ENCODE results near the gene JUP.
"Not testable (repeated sequence)": the region's sequence is repeated elsewhere in the genome, so short reads cannot be mapped to it uniquely, and the experiment has no call there.

The JUP gene

GRCh38 chr17:41786227-41787020, at the start of gene JUP:
TSS of gene JUP (minus strand) at chr17:41786711. CDS start at chr17:41771854, 14,857 bp downstream.
- DNase-seq: peak; percentile 84

GRCh38 chr17:41835800-41836549, 49.5 kb upstream of the JUP start, which contains the start of gene NT5C3B:
TSS of gene NT5C3B (minus strand) at chr17:41836232. CDS start at chr17:41836193, 39 bp downstream.
- DNase-seq: peak; percentile 35

DNA sequence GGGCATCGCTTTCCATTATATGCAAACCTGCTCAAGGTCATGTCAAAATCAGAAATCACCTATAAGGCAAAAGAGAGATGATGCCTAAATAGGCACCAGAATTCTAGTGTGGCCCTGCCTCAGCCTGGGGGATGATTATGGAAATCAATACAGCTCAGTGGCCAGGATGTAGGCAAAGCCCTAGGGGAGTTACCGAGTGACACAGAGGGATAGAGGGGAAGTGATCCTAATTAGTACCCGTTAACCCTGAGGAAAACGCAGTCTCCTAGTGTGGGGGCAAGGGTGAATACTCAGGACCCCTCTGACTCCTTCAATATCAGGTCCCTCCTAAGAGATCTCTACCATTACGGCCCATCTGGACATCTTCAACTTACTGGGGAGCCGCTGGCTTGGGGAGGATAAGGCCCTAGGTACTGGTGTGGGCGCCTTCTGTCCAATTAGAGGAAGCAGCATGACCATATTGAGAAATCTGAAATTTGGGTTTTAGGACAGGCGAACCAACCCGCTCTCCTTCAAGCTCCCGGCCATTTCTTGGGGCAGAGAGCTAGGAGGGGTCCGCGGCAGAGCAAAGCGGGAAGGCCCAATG, 48.8 kb upstream of the JUP start:
- DNase-seq: no peak

DNA sequence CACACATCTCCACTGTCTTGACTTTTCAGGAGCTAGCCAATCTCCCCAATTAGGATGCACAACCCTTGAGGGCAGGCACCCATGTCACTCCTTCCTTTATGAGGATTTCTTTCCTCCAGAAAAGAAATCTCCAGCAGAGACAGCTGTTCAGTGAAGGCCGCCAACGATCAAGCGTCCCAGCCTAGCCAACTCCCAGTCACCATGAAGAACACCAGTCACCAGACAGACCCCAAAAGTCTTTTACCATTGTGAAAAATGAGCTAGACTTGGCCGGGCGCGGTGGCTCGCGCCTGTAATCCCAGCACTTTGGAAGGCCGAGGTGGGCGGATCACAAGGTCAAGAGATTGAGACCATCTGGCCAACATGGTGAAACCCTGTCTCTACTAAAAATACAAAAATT, 43.5 kb upstream of the JUP start:
- DNase-seq: not testable (repeated sequence)

GRCh38 chr17:41825175-41825845, 38.8 kb upstream of the JUP start:
- DNase-seq: no peak

- no peak for DNase-seq
These were observed 37.6 kb upstream of the JUP start for GRCh38 chr17:41824086-41824485.

DNA sequence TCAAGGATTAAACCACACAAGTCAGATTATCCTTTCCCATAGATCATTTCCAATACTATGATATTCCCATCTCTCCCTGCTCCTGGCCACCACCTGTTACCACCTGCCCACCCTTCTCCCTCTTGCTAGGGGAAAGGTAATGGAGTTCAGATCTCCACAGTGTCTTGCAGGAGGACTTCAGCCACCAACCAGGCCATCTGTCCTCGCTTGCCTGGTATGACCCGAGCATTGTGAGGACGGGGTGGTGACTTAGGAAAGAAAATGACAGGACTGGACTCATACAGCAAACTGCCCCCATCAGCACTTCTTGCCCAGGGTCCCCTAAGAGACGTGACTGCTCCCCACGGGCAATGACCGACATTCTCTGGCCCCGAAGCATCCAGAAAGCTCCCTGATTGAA, 37.1 kb upstream of the JUP start:
- no peak for DNase-seq

DNA sequence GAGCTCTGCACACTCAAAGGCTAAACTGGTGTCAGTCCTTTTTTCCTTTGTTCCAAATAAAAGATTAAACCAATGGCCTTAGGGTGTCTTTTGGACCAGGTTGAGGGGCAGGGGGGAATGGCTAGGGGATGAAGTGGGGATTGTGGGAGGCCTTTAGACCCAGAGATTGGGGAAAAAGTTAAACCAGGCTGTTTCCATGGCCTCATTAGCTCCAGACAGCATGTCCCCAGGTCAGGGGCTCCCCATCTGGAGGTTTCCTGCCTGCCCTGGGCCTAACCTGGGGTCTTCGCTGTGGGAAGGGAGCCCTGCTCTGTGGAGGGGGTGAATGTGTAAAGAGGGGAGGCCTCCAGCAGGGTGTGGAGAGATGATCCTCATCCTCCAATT, 36.6 kb upstream of the JUP start:
- DNase-seq: no peak

DNA sequence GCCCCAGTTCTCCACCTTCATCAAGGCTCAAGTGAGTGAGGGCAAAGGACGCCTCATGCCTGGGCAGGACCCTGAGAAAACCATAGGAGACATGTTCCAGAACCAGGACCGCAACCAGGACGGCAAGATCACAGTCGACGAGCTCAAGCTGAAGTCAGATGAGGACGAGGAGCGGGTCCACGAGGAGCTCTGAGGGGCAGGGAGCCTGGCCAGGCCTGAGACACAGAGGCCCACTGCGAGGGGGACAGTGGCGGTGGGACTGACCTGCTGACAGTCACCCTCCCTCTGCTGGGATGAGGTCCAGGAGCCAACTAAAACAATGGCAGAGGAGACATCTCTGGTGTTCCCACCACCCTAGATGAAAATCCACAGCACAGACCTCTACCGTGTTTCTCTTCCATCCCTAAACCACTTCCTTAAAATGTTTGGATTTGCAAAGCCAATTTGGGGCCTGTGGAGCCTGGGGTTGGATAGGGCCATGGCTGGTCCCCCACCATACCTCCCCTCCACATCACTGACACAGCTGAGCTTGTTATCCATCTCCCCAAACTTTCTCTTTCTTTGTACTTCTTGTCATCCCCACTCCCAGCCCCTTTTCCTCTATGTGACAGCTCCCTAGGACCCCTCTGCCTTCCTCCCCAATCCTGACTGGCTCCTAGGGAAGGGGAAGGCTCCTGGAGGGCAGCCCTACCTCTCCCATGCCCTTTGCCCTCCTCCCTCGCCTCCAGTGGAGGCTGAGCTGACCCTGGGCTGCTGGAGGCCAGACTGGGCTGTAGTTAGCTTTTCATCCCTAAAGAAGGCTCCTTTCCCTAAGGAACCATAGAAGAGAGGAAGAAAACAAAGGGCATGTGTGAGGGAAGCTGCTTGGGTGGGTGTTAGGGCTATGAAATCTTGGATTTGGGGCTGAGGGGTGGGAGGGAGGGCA, 36.0 kb upstream of the JUP start:
- DNase-seq: no peak

DNA sequence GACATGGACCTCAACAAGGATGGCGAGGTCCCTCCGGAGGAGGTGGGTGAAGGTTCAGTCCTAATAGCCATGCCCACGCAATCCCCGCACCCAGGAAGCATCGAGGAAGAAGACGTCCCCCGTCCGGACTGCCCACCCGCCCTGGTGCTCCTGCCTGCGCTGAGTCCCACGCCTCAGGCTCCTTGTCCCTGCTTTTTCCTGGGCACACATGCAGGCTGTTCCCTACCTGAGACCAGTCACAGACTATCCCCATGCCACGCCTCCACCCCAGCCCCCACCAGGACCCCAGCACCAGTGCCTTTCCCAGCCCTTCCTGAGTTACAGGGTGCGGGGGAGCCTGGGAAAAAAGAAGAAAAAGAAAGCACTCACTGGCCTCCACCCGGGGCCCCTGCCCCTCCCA, 35.3 kb upstream of the JUP start:
- no peak for DNase-seq

GRCh38 chr17:41818024-41818423, 31.5 kb upstream of the JUP start:
- no peak for DNase-seq

DNA sequence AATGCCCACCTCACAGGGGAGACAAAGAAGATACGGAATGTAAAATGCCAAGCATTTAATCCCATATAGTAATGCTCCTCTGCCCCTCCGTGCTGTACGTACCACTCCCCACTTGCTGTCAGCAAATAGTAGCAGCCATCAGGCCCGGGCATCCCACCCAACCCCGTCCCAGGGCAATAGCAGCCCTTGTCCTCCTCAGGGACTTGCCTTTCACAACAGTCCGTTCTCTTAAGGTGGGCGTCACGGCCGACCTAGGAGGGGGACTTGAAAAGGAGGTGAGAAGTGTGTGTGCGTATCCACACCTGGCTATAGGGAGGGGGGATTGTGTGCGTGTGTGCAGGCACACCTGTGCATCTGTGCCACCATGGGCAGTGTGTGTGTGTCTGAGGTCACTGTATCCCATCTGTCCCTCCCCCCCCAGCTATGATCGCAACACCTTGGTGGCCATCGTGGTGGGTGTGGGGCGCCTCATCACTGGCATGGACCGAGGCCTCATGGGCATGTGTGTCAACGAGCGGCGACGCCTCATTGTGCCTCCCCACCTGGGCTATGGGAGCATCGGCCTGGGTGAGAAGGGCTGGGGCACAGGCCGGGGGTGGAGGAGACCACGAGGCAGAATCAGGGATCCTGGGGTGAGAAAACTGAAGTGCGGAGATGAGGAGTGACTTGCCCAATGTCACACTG, 30.3 kb upstream of the JUP start:
- no peak for DNase-seq

DNA sequence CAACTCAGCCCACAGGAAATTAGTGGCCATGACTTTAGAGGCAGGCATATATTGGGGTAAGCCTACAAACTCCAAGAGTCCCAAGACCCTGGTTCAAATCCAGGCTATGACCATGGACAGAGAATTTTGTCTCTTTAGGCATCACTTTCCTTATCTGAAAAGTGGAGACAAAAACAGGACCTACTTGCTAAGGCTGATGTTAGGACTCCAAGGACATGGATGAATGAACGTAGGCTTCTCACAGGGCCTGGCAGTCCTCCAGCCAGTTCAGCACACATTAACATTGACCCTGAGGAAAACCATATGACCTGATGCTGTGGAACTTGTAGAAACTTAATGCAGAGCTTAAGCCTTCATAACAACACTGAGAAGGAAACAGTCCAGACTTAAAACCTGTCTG, 27.7 kb upstream of the JUP start:
- DNase-seq: no peak

DNA sequence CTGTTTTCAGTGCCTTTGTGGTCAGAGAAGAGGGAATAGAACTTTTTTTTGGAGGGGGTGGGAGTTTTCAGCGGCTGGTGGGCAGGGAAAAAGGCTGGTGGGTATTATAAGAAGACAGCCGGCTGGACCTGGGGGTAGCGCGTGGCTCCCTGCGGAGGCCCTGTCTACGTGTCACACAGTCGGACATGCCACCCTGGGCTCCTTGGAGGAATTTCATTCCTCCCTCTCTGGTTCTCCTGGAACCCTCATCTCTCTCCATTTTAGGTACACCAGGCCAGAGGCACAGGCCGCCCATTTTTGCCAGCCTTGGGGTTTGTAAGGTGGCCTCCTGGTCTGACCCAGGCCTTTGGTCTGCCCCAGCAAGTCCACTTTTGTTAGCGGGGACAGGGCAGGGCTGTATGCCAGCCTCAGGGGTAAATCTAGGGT, 27.2 kb upstream of the JUP start:
- no peak for DNase-seq

DNA sequence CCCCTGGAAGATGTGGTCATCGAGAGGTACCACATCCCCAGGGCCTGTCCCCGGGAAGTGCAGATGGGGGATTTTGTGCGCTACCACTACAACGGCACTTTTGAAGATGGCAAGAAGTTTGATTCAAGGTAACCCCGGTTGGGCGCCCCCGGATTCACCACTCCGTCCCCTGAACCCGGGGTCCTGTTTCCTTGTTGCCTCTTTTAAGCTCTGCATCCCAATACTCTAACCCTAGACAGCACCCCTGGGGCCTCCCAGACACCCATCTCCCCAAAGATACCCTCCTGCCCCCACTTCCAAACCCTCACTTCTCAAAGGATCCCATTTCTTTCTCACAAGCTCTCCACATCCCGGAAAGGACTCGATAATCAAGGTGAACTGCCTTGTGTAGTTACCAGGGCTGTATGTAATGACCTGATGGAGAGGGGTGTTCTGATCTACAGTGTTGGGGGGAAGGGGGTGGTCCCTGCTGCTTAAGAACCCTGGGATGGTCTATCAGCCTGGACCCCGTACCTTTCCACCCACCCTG, 26.7 kb upstream of the JUP start:
- DNase-seq: no peak

- DNase-seq: peak; percentile 20
These were observed 26.1 kb upstream of the JUP start, which contains the start of gene FKBP10 for GRCh38 chr17:41812381-41813151. TSS of gene FKBP10 (plus strand) at chr17:41813004. CDS start at chr17:41813035, 31 bp downstream.

DNA sequence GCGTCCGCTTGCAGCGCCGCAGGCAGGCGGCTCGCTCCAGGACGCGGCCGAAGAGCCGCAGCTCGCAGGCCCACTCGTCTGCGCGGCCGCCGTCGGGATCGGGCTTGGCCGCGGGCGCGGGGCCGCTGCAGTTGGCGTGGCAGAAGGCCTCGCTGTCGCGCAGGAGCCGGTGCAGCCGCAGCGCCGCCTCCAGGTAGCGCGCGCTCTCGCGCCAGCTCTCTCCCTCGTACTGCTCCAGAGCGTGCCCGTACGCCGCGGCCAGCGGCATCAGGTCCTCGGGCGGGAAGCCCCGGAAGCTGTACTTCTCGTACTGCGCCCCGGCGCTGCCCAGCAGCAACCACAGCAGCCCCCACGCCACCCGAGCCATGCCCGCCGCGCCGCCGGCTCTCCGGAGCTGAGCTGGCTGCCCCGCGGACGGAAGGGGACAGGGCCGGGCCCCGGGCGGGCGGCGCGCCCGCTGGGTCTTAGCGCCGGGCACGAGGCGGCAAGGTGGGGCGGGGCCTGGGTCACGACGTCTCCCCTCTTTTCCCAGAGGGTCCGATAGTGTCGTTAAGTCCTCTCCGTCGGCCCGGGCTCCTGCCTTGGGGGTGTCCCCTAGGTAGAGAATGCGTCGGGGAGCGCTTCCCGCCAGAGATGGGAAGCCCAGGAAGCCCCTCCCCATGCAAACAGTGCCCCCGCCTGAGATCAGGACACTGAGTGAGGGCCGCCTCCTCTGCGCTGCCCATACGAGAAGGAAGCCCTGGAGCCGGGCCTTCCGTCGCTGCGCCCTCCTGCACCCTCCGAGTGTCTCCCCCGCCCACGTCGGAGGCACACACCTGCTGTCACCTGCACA, 25.3 kb upstream of the JUP start, which contains the start of gene P3H4:
Gene P3H4 (minus strand): TSS at position 401 of the 832 bp plus-strand sequence. CDS start 34 bp downstream, at position 367.
- DNase-seq: peak; percentile 68

DNA sequence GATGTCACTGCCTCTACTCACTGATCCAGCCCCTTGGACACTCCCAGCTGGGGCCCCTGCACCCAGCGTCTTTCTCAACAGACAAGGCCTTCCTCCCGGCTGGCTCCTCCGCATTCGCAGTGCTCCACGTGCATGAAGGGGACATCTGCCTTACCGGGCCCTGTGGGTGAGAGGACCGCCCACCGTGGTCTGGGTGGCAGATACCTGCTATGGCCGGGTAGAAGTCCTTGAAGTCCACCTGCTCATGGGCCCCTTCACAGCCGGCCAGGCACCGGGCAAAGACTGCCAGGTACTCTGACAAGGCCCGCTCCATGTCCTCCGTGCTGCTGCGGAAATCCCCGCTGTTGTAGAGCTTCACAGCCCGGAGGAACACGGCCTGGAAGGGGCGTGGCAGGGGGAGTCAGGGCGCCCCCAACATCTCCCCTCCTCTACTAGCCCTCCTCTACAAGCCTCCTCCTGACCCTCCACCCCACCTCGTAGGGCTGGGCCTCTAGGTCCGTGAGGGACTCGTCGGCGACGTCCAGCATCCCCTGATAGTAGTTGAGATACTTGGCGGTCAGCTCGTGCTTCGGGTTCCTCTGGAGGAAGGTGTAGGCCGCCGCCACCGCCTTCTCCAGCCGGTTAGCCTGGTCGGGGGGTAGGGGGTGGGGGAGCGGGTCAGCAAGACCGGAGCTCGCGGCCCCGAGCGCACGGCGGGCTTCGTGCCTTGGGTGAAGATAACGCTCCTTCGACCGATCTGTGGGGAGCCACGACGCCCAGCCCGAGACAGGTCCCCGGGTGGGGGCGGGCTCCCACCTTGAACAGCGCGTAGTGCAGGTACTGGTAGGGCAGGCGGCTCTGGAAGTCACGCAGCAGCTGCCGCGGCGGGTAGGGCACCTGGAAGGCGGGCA, 24.4 kb upstream of the JUP start:
- no peak for DNase-seq

Measured in stimulated activated naive CD4-positive, alpha-beta T cell treated with Interleukin-2 at 50 U/mL for 16 hours (primary cell).